ENCODE measurements around the gene CALY.
"Not testable (repeated sequence)": the region's sequence is repeated elsewhere in the genome, so short reads cannot be mapped to it uniquely, and the experiment has no call there.

The CALY gene

DNA sequence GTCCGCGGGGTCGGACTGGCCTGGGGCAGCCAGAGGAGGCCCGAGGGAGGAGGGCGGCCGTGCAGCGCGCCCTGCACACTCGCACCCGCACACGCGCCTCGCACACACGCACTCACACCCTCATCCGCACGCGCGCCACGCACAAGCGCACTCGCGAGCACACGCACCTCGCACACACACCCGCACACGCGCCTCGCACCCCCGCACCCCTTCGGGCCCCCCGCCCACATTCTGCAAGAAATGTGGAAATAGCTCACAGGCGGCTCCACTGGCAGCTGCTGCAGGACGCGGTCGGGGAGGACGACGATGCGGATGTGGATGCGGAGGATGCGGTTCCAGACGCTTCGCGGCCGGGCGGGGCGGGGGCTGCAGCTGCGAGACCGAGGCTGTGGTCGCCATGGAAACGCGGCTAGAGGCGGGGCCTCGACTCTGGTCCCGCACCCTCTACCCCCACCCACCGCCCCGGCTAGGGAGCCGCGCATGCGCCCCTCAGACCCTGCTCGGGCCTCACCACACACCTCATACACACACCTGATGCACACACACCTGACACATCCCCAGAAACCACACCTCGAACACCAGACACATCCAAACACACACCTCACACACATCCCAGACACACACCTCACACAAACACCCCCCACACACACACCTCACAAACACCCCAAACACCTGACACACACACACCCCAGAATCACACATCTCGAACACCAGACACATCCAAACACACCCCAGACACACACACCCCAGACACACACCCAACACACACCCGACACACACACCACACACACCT is at the start of gene CALY:
TSS of gene CALY (minus strand) at position 320 of the 793 bp plus-strand sequence. CDS start 7,907 bp downstream, outside the sequence.
- peak; percentile 62 to 80 for DNase-seq

GRCh38 chr10:133385214-133385613 is 48.5 kb upstream of the CALY start:
- DNase-seq = no peak

DNA sequence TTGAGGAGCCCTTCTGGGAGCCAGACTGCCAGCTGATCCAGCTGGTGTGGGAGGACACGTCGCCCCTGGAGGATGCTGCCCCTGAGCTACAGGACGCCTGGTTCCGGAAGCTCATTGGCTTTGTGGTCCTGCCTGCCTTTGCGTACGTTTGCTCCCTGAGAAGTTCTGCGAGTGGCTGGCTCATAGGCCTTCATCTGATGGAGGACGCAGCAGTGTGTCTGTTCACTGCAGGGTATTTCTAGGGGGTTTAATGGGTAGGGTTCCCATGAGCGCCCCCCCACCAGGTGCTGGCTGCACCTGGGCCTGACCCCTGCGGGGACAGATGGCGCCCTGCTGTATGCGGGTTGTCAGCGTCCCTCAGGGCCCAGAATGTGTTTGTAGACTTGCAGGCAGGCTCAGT is 47.4 kb upstream of the CALY start:
- no peak for DNase-seq

- no peak for DNase-seq
These were observed 46.9 kb upstream of the CALY start for GRCh38 chr10:133383551-133383950.

DNA sequence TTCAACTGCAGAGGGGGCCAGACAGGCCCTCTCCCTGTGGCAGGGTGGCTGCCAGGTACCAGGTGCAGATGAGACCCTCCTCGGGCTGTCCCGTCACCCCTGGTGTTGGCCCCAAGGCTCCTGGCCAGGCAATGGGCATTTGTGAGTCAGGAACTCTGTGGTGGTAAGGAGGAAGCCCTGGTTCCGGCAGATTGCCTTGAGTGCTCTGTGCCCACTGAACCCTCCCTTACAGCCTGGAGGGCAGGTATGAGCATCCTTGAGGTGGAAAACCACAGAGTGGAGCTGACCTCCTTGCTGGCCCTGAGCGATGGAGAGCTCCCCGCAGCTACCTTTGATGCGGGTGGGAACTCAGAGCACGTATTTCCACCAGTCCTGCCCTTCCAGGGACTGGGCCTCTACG is 44.3 kb upstream of the CALY start:
- DNase-seq = no peak

DNA sequence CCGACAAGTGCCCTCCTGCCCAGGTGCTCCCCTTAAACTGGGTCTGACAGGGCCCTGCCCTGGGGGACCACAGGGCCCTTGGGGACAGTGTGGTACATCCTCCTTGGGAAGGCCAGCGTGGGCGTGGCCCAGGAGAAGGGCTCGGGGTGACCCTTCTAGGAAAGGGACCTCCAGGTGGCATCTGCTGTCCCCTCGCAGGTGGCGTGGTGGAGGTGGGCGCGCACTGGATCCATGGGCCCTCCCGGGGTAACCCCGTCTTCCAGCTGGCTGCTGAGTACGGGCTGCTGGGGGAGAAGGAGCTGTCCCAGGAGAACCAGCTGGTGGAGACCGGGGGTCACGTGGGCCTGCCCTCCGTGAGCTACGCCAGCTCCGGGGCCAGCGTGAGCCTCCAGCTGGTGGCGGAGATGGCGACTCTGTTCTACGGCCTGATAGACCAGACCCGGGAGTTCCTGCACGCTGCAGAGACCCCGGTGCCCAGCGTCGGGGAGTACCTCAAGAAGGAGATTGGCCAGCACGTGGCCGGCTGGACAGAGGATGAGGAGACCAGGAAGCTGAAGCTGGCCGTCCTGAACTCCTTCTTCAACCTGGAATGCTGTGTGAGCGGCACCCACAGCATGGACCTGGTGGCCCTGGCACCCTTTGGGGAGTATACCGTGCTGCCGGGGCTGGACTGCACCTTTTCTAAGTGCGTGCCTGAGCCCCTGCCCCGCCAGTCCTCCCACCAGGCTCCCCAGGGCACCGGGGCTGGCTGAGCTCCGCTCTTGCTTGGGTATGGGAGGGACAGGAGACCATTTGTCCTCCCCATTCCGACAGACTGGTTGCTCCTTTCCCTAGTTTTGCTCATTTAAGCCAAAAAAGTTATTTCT is 43.3 kb upstream of the CALY start:
- no peak for DNase-seq

DNA sequence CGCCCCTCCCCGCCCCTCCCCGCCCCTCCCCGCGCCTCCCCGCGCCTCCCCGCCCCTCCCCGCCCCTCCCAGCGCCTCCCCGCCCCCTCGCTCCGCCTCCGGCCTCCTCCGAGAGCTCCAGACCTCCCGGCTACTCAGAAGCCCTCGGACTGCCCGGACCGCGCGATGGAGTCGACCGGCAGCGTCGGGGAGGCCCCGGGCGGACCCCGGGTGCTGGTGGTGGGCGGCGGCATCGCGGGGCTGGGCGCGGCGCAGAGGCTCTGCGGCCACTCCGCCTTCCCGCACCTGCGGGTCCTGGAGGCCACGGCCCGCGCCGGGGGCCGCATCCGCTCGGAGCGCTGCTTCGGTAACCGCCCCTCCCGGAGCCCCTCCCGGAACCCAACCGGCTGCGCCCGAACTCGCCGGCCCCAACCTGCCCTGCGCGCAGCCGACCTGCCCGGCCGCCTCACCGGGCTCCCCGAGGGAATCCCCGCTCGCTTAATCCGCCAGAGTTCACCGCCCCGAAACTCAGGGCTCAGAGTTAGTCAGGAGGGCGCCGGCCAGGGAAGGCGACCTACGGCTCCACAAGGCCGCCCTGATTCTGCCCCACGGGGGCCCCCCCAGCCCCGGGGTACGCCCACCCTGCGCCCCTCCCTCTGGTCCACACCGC is 42.6 kb upstream of the CALY start, which contains the start of gene PAOX:
TSS of gene PAOX (plus strand) at position 111 of the 649 bp plus-strand sequence. CDS start at position 166, 55 bp downstream.
- peak; percentile 54 to 60 for DNase-seq

GRCh38 chr10:133378251-133379096 is 41.8 kb upstream of the CALY start:
- DNase-seq = peak; percentile 51 to 57

GRCh38 chr10:133377818-133378250 is 41.1 kb upstream of the CALY start:
- no peak for DNase-seq

- DNase-seq = no peak
These were observed 40.5 kb upstream of the CALY start for GRCh38 chr10:133377025-133377817.

DNA sequence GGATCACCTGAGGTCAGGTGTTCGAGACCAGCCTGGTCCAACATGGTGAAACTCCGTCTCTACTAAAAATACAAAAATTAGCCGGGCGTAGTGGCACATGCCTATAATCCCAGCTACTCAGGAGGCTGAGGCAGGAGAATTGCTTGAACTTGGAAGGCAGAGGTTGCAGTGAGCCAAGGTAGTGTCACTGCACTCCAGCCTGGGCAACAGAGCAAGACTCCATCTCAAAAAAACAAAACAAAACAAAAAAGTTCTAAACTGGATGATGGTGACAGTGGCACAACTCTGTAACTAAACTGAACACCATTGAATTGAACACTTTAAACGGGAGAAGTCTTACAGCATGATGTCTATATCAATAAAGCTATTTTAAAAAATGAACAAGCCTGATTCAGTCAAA is 39.5 kb upstream of the CALY start:
- DNase-seq = not testable (repeated sequence)

GRCh38 chr10:133375357-133376115 is 38.8 kb upstream of the CALY start:
- DNase-seq = no peak

DNA sequence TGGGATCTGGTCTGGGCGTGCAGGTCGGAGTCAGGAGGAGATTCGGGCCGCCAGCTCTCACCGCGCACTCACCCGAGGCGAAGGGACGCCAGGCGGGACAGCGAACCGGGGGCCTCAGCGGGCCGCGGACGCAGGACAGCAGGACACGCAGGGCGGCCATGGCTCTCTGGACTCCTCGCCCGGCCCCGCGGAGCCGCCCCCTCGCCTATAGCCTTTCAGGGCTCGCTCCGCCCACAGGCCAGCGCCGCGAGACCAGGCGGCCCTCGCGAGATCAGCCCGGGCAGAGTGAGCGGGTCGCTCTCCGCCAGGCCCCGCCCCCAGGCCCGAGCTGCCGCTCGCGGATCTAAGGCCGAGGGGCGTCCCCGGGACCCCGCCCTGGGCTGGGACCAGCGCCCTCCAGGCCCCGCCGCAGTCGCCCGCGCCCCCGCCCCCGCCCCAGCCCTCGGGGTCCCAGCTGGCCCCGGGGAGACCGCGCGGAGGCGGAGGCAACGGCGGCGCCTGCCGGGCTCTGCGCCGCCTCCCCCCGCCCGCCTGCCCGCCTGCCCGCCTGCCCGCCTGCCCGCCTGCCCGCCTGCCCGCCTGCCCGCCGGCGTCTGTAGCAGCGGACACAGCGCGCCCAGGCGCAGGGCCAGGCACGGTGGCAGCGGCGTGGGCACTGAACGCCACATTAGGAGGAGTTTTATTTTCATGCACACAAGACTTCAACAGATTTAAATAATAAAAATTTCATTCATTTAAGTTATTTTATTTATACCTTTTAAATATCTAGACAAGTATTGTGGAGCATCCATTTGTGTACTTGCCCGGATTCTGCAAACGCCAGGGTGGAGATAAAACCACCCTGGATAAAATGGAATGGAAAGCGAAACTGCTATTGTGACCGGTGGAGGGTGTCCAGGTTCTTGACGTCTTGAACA is 36.7 kb upstream of the CALY start, which contains the start of gene ECHS1:
TSS of gene ECHS1 (minus strand) at position 181 of the 917 bp plus-strand sequence. CDS start at position 160, 21 bp downstream.
- peak; percentile 90 to 97 for DNase-seq

DNA sequence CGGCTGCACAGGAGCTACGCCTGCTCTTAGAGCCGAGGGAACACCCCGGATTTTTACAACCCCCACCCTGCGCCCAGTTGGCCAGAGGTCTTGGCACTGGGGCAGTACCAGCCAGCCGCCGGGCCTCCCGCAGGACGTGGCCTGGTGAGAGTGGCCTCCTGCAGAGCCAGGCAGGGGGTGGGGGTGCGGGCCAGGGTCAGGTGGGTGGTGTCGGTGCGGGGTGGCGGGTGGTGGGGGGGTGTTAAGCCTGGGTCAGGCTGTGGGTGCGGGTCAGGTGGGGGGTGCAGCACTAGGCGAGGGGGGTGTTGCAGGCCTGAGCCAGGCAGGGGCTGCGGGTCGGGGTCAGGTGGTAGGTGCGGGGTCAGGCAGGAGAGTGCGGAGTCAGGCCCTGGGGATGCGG is 35.8 kb upstream of the CALY start:
- no peak for DNase-seq

DNA sequence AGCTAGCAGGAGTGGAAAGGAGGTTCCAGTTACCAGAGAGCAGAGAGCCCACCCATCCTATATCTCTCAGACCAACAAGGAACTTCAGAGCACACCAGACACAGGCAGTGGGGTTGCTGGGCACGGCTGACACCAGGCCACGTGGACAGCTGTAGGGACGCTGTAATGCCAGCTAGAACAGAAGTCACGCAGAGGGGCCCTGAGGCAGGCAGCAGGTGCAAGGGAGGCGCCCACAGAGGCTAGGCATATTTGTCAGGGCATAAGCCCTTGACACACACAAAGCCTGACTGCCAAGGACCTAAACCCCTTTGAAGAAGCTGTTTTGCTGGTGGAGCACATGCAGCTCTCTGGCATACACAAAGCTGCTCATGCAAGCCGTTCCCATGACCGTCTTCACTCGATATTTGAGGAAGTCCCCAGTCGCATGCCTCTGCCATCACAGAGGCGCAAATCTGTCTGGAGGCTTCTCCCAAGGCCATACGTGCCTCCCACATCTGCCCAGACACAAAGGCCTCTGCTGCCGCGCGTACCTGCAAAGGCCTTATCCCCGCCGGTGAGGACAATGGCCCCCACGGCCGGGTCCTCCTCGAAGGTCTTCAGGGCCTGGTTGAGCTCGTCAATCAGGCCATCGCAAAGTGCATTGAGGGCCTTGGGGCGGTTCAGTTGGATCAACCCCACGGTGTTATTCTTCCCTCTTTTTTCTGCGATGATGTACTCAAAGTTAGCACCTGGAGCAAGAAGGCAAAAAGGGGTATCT is 33.5 kb upstream of the CALY start:
- DNase-seq = no peak

- DNase-seq = no peak
These were observed 31.5 kb upstream of the CALY start for GRCh38 chr10:133368153-133368552.

DNA sequence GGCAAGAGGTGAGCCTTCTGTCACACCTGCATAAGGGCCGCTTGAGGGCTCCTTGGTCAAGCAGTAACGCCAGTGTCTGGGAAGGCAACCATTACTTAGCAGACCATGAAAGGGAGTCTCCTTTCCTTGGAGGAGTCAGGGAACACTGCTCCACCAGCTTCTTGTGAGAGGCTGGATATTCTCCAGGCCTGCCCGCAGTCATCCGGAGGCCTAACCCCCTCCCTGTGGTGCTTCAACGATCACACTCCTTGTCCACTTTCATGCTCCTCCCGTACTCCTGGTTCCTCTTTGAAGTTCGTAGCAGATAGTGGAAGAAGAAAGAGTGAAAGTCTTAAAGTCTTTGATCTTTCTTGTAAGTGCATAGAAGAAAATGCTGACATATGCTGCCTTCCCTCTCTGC is 30.8 kb upstream of the CALY start:
- not testable (repeated sequence) for DNase-seq

DNA sequence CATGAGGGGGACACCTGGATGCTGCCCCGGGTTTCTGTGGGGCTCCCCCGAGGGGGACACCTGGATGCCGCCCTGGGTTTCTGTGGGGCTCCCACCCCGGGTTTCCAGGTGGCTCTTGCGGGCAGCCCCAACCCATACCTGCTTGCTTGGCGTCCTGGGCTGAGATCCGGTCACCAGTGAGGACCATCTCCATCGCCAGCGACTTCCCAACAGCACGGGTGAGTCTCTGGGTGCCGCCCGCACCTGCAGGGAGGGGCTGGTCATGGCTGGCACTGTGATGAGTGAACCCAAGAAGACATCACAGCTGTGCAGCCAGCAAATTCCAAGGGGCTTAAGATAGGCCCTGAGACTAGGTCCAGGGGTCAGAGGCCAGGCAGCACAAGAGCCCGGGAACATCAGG is 30.1 kb upstream of the CALY start:
- no peak for DNase-seq

- DNase-seq = no peak
These were observed 29.4 kb upstream of the CALY start for GRCh38 chr10:133366130-133366478.
